Activated gamma-delta T cell treated with anti-CD3 and anti-CD28 coated beads, Interleukin-2, amount 50 U/mL, for 16 hours (primary cell): ENCODE data around the gene ANKH.
"Not testable (repeated sequence)": the region's sequence is repeated elsewhere in the genome, so short reads cannot be mapped to it uniquely, and the experiment has no call there.

Source experiments
- DNase-seq: peaks from one replicate; pipeline ENCODE4 v3.0.0-alpha.2; 2020; ENCODE audit warnings: low read depth

ANKH gene

DNA sequence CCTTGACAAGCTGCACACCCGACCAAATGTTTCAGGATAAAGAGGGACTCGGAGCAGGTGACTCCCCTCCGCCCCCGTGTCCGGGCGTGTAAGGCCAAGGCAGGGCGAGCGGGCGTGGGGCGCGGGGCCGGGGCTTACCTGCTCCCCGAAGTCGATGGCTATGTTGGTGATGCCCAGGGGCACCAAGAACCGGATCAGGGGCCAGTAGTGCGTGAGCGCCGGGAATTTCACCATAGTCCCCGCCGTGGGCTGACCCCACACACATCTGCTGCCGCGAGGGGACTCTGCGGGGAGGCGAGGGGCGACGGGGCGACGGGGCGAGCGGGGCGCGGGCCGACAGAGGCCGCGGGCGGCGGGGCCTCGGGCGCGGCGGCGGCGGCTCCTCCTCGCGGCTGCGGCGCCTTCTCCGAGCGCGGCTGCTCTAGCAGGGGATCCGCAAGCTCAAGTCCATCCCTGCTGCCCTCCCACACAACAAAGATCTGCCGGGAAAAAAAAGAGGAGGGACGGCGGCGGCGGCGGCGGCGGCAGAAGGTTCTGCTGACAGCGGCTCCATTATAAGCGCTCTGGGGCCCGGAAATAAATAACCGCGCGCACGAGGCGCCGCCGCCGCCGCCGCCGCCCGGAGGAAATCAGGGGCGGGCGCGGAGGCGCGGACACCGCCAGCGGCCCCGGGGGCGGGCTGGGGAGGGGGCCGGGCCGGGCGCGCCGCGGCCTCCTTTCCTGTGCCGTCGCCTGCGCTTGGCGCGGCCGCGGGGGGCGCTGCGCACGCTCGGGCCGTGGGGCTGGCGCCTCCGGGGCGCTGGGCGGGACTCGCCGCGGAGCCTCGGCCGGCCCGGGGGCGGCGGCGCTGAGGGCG, at the start of gene ANKH:
ANKH (minus strand) TSS at position 565 of the 856 bp plus-strand sequence; CDS start at position 234, 331 bp downstream.
- peak; percentile 68 for DNase-seq

DNA sequence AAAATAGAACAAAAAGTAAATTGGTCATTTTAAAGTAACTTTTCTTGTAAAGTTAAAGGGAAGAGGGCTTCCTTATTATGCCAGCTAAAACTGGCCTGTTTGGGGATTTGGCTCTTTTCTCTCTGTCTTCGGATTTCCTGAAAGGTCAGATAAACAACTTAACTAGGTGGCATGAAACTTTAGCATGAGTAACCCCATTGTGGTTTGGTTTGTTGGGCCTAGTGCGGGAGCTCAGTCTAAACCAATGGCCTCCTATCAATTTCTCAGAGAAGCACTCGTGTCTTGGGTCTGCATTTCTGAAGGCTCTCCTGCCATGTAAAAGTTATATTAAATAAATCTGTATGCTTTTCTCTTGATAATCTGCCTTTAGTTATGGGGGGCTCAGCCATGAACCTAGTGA, 48.5 kb upstream of the ANKH start:
- no peak for DNase-seq

DNA sequence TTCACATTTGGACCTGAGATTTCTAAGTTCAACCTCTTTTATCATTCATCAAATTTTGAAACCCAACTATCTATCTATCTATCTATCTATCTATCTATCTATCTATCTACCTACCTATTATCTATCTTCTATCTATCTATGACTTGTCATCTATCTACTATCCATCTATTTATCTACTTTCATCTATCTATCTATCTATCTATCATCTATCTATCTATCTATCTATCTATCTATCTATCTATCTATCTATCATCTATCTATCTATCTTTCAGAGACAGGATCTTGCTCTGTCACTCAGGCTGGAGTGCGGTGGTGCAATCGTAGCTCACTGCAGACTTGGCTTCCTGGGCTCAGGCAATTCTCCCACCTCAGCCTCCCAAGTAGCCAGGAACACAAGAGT, 47.5 kb upstream of the ANKH start:
- DNase-seq: not testable (repeated sequence)

DNA sequence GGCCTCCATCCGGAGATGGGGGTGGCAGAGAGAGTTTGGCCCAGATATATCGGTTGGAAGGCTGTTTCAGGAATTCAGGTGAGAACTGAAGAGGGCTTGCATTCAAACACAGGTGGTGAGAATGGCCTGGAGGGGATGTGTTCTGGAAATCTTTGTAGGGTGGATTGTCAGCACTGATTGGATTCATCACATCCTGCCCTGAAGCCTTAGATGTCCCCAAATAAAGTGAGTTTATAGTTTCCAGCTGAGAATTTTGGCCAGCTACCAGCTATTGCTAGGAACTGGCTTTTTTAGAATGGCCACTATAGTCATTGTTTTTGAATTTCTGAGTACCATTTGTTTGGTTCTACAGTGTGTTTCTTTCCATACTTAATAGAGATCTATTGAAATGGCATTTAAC, 46.1 kb upstream of the ANKH start:
- DNase-seq: no peak

DNA sequence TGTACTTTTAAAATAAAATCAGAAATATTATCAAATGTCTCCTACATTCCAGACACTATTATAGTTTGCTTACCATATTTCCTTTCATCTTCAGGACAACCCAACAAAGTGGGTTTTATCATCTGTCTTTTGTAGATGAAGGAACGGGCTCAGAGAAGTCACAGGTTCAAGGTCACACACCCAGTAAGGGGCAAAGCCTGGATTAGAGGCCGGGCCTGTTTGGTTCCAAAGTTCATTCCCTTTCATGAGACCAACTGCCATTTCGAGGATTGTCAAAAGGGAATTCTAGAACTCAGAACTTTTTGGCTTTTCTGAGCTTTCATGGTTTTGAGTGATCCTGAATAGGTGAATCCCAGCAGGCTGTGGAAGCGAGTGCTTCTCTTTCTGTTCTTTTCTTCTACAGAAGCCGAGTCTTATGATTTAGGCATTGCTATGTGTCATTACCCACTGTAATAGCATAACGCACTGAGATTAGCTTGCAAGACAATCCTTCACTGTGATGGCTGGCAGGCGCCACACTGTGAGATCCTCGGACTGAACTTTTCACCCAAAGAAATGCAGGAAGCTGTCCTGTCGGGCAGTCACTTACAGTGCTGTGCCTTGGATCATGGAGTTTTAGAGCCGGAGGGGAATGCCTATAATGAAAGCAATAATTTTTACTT, 43.8 kb upstream of the ANKH start:
- DNase-seq: no peak

DNA sequence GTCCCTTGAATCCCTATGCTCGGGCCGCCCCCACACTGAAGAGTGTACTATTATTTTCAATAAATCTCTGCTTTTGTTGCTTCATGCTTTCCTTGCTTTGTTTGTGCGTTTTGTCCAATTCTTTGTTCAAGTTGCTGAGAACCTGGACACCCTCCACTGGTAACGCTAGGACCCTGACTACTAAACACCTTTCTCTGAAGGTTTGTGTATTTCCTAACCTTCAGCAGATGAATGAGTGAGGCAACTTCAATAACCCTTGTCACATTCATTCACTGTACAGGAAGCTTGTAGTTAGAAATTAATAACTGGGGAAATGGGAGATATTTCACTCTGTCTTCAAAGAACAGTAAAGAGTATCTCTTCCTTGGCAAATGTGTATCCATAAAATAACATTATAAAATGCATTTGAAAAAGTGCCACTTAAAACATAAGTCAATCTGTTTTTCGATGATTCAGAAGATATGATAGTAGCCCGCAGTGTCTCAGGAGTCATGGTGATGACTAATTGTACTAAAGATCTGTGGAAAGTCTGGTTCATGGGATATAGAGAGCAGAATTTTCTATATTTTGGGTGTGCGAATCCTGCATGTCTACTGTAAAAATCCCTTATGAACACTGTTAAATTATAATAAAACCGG, 43.2 kb upstream of the ANKH start:
- no peak for DNase-seq

DNA sequence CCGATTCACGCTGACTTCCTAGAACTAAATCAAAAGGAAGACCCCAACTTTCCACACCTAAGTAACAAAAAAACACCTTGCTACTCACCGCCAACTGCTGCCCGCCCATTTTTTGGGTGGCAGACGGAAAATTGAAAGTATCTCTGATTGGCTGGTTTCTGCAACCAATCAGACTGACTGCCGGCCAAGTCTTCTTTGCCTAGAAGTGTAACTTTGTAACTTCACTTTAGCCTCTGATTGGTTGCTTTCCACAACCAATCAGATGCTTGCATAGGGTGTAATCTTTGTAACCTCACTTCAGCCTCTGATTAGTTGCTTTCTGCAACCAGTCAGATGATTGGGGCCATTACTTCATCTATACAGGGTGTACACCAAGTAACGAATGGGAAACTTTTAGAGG, 42.6 kb upstream of the ANKH start:
- no peak for DNase-seq

DNA sequence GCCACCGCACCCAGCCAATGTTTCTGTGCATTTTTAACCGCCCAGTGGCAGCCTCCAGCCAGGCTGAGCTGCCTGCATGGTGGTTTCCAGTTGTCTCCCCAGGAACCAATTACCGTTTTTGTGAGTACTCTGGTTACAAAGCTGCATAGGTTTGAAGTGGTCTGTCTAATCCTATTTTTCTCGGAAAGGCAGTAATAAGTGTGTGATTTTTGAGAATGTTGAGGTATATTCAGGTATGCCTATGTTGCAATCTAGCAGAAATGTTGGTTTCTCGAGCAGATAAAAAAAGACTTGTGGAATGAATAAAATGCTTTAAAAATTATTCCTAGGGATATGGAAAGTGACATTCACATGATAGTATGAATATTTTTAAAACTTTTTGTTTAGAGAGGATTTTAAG, 41.5 kb upstream of the ANKH start:
- no peak for DNase-seq

DNA sequence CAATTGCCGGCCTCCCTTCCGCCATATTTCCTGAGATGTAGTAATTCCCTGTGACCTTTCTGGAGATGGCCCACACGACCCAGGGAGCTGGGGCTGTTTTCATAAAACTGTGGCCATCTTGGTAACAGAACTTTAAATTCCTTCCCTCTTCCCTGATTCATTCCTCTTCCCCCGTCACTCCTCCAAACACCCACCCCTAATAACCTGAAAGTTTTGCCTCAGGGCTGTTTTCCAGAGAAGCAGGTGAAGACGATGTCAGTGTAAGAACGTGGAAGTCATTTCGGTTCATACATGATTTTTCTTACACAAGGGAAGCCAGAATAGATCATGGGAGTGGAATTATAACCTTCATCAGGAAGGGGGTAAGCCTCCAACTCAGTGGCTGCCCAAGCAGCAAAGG, 40.6 kb upstream of the ANKH start:
- DNase-seq: no peak

DNA sequence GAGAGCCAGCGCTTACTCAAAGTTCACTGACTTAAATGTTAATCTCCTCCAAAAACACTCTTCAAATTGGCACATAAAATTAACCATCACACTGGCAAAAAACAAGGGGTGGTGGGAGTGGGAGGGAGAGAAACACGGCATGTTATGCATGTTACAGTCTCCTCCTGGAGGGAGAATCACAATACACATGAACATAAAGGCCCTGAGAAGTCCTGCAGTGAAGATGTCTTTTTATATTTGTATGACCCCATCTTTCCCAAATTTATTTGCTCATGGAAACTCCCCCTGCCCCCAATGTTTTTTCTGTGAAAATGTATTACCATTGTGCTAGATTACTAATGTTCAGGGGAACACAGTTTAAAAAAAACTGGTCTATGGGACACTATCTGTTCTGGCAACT, 37.8 kb upstream of the ANKH start:
- no peak for DNase-seq

DNA sequence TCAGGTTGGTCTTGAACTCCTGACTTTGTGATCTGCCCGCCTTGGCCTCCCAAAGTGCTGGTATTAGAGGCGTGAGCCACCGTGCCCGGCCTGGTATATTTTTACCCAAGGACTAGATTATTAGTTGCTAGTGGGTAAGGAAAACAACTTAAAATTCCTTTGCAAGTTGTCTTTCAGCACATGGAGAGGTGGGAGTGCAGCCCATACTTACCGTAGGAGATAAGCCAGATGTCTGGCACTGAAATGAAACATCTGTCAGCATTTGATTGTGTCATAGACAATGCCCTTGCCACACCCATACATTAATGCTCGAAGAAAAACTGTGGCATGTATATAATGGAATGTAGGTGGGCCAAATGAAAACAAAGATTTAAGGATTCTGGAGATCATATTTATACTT, 36.6 kb upstream of the ANKH start:
- no peak for DNase-seq

DNA sequence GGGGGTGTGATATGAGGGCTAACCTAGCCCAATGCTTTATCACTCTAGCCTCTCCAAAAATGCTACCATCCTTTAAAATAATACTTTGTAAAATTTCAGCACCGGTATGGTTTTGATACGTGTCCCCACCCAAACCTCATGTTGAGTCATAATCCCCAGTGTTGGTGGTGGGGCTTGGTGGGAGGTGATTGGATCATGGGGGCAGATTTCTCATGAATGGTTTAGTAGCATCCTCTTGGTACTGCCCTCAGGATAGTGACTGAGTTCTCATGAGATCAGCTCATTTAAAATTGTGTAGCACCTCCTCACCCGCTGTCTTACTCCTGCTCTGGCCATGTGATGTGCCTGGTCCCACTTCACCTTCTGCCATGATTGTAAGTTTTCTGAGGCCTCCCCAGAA, 35.0 kb upstream of the ANKH start:
- no peak for DNase-seq

DNA sequence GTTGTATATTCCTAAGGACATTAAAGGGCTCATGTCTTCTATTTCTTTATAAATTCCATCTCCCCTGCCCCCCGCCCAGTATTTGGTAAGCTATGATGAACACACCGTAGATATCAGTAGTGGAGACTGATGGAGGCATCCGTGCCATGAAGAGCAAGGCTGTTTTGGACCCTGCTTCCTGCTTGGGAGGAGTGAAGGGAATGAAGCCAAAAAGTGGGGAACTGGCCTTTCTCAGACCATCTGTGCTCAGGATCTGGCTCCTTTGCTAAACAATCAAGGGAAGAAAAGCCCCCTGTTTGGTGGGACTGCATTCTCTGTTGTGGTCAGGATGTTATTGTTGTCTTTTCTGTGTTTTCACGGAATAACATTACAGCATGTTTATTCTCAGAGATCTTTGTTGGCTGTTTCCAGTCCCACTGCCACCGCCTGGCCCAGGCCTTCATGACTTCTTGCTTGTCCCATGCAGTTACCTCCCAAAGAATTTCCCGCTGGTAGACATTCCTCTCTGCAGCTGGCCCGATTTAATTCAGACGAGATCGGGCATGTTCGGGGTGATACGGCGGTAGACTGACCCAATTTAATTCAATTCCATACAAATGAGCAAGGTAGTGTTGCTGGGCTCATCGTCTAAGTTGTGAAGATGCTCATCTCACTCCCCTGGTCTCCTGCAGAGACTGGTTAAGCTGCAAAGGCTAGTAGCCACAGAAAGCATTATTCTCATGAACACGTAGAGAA, 31.4 kb upstream of the ANKH start:
- DNase-seq: no peak

DNA sequence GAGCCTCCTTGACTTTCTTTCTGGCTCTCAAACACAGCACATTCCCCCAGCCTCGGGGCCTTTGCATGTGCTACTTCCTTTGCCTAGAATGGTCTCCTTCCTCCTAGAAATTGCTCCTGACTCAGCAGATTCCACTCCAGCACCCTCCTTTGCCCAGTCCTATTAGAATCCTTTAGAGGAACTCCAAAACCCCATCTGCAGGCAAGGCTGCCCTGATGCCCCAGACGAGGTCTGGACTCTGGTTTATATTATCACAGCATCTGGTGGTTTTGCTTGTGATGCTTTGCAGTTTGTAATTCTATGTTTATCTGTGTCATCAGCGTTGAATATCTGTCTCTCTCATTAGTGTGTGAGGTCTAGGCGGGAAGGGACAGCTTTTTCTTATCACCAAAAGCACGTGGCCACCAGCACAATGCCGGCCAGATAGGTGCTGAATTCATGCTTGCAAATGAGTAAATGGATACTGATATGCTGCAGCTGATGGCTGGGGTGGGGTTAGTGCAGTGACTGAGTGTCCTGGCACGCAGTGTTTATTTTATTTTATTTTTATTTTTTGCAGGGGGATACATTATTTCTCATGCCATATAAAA, 30.0 kb upstream of the ANKH start:
- DNase-seq: no peak

DNA sequence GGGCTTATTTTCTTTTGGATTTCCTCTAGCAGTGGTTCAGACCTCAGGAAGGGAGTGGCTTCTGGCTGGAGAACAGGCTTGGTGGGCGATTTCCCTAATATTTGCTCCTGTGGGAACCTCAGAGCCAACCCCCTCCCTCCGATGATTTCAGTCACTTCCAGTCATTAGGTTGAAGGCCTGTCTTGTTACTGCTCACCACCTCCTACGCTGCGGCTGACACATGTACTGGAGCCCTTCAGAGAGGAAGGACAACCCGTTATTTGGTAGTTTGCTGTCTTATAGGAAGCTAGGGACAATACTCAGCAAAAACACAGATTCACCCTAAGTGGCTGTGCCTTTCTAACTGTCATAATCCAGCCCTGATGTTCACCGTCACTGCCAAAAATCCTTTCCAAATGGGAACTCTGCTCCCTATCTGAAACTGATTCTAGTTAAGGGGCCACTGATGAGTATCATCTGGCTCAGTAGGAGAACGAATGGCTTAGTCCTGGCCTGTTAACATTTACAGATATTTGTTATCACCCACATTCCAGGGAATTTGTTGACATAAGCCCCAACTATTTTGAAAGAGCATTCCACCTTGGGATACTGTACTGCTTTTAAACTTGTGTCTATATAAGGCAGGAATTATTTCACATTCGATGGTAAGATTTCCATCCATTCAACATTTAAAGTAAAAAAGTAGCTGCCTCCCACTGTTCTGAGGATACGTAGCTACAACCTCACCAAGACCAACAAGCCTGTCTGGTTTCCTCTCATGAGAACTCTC, 29.3 kb upstream of the ANKH start:
- DNase-seq: no peak

DNA sequence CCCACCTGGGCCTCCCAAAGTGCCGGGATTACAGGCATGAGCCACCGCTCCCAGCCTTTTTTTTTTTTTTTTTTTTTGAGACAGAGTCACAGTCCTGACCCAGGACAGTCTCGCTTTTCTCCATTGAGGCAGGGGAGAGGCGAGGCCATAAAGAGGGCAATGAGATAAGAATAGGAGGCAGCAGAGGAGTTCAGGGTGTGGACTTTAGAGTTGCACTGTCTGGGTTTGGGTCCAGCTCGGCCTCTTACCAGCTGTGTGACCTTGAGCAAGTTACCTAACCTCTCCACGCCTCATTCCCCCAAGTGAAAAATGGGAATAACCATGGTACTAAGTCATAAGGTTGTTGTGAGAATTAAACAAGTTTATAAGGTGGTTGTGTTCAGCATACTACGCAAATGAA, 24.6 kb upstream of the ANKH start:
- DNase-seq: no peak

DNA sequence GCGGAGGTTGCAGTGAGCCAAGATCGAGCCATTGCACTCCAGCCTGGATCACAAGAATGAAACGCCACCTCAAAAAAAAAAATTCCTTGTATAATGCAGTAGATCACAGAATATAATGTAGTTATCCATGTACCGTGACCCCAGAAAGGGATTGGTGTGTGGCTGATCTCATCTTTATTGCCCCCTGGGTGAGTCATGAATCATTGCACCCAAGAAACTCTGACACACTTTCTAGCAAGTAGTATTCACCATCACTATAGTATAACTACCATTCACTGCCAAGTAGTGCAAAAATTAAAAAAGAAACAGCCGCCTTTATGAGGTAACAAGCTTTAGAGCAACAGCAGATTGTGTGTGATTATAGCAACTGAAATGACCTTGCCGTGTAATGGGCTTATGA, 23.7 kb upstream of the ANKH start:
- DNase-seq: no peak

DNA sequence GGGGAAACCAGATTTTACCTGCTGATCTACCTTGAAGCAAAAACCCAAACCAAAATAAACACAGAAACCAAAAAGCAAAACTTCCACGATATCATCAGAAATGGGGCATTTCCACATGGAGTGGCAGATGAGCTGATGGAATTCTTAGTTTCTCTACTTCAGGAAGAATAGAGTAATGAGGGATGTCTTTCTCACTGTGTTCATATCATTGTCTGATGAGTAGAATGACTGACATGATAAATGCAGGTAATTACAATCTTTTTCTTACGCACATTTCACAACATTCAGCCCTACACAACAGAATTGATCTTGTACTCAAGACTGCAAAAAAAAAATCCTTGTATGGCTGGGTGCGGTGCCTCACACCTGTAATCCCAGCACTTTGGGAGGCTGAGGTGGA, 23.2 kb upstream of the ANKH start:
- no peak for DNase-seq

DNA sequence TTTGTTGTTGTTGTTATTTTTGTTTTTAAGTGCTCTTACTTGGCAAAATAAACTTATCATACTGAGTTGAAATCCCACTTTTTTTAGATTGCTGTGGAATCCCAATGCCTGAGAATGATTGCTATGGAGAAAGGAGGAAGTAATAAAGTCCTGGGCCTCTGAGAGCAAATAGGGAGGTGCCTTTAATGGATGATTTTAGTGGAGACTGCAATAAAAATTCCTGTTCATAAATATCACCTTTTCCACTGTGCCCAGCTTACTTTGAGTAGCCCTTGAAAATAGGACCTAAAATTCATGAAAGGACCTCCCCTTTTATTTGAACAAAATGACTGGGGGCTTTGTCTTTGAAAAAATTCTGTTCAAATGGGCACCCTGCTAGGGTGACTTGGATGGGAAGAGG, 21.8 kb upstream of the ANKH start:
- DNase-seq: no peak

DNA sequence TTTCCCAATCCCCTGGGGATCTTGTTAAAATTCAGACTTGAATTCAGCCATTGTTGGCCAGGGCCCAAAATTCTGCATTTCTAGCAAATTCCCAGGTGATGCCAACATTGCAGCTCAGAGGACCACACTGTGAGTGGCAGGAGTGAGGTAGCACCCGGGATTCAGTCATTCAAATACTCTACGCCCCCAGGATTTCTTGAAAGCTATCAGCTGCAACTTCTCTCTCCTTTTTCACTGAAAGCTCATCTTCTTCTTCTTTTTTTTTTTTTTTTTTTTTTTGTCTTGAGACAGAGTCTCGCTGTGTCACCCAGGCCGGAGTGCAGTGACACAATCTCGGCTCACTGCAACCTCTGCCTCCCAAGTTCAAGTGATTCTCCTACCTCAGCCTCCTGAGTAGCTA, 19.3 kb upstream of the ANKH start:
- no peak for DNase-seq

DNA sequence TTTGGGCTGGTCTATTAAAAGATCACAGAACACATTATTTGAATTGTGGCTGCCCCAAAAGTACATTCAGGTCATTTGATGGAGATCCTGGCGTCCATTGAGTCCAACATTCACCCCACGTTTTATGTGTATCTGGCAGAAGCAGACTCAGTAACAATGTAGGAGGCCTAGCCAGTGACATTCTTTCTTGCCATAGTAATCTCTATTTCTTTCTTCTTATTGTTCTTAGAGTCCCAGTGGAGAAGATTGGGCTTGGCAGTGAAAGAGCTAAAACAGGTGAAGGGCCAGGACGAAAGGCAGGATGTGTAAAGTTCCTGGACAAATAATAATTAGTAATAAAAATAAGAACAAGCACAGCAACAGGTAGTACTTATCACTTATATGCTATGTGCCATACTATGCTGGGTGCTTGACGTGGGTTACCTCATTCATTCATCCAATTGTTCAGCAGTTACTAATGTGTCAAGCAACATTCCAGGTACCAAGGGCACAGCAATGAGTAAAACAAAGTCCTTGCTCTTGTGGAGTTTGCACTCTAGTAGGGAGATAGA, 12.6 kb upstream of the ANKH start:
- DNase-seq: no peak
